HG03066 (cell line): ENCODE results near the gene UGT3A2.
"Not testable (repeated sequence)": the region's sequence is repeated elsewhere in the genome, so short reads cannot be mapped to it uniquely, and the experiment has no call there.

ENCODE experiments used
- ATAC-seq: cut with Tn5 transposase; IDR thresholded peaks from one replicate; pipeline ENCODE4 v1.9.1; 2021; ENCODE audit warnings: low read depth; ENCODE audit not compliant: unreplicated experiment

Gene UGT3A2

GRCh38 chr5:36055984-36056383, 10.7 kb downstream of the UGT3A2 start:
- no peak for ATAC-seq

GRCh38 chr5:36054647-36055046, 12.0 kb downstream of the UGT3A2 start:
- no peak for ATAC-seq

GRCh38 chr5:36052538-36052937, 14.1 kb downstream of the UGT3A2 start:
- no peak for ATAC-seq

GRCh38 chr5:36049949-36050348, 16.7 kb downstream of the UGT3A2 start:
- no peak for ATAC-seq

- no peak for ATAC-seq
Measured at GRCh38 chr5:36047384-36048160, 19.1 kb downstream of the UGT3A2 start.

- ATAC-seq, result no peak
Measured at GRCh38 chr5:36045895-36046294, 20.8 kb downstream of the UGT3A2 start.

- ATAC-seq, result no peak
Measured at GRCh38 chr5:36041537-36041845, 25.2 kb downstream of the UGT3A2 start.

- ATAC-seq, result no peak
Measured at GRCh38 chr5:36040651-36041536, 25.8 kb downstream of the UGT3A2 start.

- no peak for ATAC-seq
Measured at GRCh38 chr5:36035696-36036095, 31.0 kb downstream of the UGT3A2 start.

- not testable (repeated sequence) for ATAC-seq
Measured at GRCh38 chr5:36034536-36035134, 32.0 kb downstream of the UGT3A2 start.

- ATAC-seq, result no peak
Measured at GRCh38 chr5:36033486-36033885, 33.2 kb downstream of the UGT3A2 start.

- ATAC-seq, result no peak
Measured at GRCh38 chr5:36033047-36033446, 33.6 kb downstream of the UGT3A2 start.

- no peak for ATAC-seq
Measured at GRCh38 chr5:36031223-36031622, 35.5 kb downstream of the UGT3A2 start.

GRCh38 chr5:36029914-36030313, 36.8 kb downstream of the UGT3A2 start:
- no peak for ATAC-seq

- no peak for ATAC-seq
Measured at GRCh38 chr5:36028816-36029465, 37.7 kb downstream of the UGT3A2 start.

- ATAC-seq, result no peak
Measured at GRCh38 chr5:36027711-36028110, 39.0 kb downstream of the UGT3A2 start.

GRCh38 chr5:36026706-36027465, 39.8 kb downstream of the UGT3A2 start:
- no peak for ATAC-seq

- not testable (repeated sequence) for ATAC-seq
Measured at GRCh38 chr5:36022246-36022645, 44.4 kb downstream of the UGT3A2 start.

- not testable (repeated sequence) for ATAC-seq
Measured at GRCh38 chr5:36019584-36019983, 47.1 kb downstream of the UGT3A2 start.

GRCh38 chr5:36017622-36018021, 49.1 kb downstream of the UGT3A2 start:
- no peak for ATAC-seq
